Epithelial cell of alveolus of lung (primary cell): Measurements from ENCODE around the gene FGL2. TPM values are rescaled to one million over a fixed set of nuclear protein-coding genes. Genes with fewer than 3 reads are reported as not detected.

Experiments
- total RNA-seq: library from RNA; depleted of rRNA; stranded (reverse); fragments of >200 nt; gene quantifications from 2 replicates; pipeline ENCODE4 v1.2.1, GENCODE V29; 2015

The FGL2 gene
- total RNA-seq = 0.26 and 1.9 TPM in 2 replicates

GRCh38 chr7:77199013-77199966 is at the start of gene FGL2:
TSS of gene FGL2 (minus strand) at chr7:77199819. CDS start at chr7:77199793, 26 bp downstream.

Other genes starting within 250 kb of the FGL2 start
- gene SPDYE17, start 167.5 kb downstream of the FGL2 start, total RNA-seq = not detected in 2 replicates
- gene SPDYE18, start 137.3 kb downstream of the FGL2 start, total RNA-seq = not detected in 2 replicates
- gene CCDC146, start 77.2 kb downstream of the FGL2 start, total RNA-seq = 0.24 and 0.26 TPM in 2 replicates
- 0.24 and 5.3 TPM in 2 replicates for gene GSAP, start 216.5 kb upstream of the FGL2 start, total RNA-seq